Medulla oblongata (tissue), 1 donor: ENCODE data around the gene VTA1.
"Not testable (repeated sequence)": the region's sequence is repeated elsewhere in the genome, so short reads cannot be mapped to it uniquely, and the experiment has no call there.

Experiments
- DNase-seq: peaks from one replicate; pipeline ENCODE4 v3.0.0-alpha.2; 2015; ENCODE audit errors: extremely low spot score

VTA1 gene

DNA sequence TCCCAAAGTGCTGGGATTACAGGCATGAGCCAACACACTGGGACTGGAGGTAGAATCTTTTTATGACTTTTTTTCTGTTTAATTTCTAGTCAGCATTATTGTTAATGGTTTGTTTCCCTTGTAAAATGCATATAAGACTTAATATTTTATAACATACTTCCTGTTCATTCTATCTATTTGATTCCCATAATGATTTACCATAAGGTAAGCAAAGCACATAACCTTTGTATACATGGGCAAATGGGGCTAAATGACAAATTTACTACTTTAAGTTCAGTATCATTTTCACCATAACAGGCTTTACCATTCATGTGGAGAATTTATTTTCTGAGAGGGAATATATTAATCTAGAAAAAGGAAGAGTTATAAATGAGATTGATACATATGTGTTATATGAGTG lies 24.3 kb downstream of the VTA1 start:
- DNase-seq: no peak

DNA sequence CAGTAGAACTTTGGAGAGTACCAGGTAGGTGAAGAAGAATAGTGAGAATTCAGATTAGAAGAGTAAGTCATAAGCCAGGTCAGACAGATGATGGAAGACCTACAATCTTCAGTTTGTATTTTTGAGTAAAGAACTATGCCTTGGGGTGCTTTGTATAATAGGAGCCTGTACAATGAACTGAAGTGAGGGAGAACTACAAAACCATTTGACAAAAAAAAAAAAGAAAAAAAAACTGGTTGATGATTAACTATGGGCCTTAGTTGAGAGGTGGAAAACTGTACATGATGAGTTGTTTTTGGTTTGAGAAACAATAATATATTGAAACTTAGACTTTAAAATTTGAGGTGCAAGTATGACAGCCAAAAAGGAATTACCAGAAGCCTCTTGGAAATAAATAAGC lies 25.7 kb downstream of the VTA1 start:
- no peak for DNase-seq

DNA sequence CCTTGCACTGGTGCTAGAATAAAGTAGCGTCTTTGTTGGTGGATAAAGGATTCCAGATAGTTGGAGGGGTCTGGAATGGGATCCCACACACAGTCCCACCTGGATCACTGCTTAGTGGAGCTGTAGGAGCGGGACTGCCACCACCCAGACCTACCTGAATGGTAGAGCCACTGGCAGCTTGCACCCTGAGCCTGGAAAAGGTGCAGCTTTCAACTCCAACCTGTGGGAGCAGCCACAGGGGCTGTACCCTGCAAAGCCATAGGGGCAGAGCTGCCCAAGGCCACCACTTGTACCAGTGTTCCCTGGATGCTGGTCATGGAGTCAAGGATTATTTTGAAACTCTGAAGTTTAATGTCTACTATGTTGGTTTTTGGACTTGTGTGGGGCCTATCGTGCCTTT lies 26.9 kb downstream of the VTA1 start:
- no peak for DNase-seq

DNA sequence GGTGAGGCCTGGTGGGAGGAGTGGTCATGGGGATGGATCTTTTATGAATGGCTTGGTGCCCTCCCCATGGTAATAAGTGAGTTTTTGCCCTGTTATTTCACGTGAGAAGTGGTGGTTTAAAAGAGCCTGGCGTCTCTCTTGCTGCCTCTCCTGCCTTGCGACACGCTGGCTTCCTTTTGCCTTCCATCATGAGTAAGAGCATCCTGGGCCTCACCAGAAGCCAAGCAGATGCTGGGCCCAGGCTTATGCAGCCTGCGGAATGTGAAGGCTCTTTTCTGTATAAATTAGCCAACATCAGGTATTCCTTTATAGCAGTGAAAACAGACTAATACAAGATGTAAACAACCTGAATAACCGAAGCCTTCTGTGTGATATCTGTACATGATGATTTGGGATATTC lies 27.6 kb downstream of the VTA1 start:
- DNase-seq: no peak

DNA sequence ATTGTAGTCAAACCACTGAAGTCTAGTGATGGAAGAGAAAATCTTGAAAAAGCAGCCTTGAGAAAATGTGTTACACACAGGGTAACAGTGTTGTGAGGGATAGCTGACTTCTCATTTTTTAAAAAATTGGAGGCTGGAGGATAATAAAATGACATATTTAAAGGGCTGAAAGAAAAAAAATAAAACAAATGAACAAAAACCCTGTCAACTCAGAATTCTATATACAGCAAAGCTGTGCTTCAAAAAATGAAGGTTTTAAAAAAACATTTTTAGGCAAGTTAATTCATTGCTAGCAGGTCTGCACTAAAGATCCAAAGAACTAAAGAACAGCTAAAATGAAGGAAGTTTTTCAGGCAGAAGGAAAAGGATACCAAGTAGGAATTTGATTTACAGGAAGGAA lies 31.1 kb downstream of the VTA1 start:
- DNase-seq: no peak

DNA sequence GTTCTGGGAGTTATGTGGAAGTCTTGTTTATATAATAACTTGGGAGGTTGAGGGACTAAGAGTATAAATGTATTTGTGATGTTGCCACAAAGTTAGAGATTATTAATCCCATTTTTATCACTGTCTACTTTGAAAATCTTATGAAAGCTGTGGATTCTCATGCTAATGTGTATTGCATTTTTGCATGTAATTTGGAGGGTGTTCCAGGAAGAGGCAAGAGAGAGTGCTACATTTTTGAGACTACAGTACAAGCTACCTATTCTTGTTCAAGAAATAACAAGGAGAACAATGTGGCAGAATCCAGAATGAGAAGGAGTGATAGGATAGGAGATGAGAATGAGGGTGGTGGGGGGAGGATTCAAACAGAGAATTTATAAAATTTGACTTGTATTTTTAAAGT lies 34.9 kb downstream of the VTA1 start:
- DNase-seq: no peak

DNA sequence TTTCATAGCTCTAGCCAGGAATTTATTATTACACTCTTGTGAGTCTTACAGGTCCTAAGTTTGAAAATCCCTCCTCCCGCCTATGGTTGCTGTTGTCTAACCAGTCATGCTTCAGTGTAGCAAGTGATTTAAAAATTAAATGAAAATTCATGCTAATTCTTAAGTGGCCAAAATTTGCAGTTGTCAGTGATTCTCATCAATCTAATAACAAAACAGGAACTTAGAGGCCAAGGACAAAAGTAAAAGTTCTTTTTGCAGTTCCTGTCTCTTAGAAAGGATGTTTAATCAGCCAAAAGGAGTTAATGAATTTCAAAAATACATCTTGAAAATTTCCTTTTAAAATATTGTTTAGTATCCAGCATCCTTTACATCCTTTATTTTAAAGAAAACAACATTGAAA lies 36.3 kb downstream of the VTA1 start:
- no peak for DNase-seq

DNA sequence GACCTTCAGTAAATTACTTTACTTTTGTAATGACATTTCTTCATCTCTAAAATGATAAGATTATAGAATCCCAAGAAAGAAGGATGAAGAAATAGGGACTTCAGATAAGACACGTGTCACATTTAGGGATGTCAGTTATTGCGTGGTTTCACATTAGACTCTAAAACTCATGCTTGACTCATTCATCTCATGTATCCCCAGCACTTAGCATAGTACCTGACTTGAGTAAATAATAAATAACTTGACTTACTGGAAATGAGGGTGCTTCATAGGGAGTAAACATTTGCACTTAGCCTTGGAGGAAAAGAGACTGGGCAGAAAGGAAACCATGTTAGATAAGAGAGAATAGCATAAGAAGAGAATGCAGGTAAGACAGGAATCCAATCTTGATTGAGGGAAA lies 37.2 kb downstream of the VTA1 start:
- DNase-seq: no peak

DNA sequence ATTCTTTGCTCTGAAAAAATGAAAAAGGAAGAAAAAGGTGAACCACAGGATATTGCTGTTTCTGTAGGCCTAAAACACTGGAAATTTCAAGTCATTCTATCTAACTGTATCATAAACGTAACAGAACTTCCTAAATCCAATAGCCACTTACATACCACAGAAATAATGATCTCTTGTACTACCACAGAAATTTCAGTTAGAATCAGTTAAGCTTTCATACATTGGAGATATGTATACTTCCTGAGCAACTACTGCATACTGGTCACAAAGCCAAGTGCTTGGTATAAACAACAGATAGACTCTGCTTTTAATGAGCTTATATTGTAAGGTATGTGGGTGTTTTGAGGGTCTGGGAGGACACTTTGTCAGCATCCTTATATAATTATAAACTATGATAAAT lies 38.6 kb downstream of the VTA1 start:
- no peak for DNase-seq

DNA sequence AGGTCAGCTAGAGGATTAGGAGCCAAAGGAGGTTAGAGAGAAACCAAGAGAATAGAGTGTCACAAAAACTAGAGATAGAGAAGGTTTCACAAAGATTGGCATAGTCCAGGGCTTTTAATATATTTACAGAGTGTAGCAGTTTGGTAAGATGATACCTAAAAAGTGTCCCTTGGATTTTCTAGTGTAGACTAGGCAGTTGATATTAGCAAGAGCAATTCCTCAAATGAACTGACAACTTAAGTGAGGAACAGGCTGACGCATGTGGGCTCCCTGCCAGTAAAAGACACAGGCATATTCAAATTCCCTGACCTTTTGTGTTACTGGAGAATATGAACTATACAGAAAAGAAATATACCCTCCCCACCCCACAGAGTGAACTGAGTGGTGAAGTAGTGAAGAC lies 40.1 kb downstream of the VTA1 start:
- DNase-seq: no peak

DNA sequence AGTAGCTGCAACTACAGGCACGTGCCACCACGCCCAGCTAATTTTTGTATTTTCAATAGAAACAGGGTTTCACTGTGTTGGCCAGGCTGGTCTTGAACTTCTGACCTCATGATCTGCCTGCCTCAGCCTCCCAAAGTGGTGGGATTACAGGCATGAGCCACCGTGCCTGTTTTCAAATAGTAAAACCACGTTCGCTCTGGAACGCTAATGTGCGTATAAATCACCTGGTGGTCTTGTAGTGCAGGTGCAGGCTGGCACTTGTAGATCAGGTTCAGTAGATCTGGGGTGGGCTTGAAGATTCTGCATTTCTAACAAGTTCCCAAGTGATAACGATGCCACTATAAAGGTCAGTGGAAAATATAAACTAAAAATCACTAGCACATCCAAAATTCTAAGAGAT lies 41.3 kb downstream of the VTA1 start:
- DNase-seq: not testable (repeated sequence)

DNA sequence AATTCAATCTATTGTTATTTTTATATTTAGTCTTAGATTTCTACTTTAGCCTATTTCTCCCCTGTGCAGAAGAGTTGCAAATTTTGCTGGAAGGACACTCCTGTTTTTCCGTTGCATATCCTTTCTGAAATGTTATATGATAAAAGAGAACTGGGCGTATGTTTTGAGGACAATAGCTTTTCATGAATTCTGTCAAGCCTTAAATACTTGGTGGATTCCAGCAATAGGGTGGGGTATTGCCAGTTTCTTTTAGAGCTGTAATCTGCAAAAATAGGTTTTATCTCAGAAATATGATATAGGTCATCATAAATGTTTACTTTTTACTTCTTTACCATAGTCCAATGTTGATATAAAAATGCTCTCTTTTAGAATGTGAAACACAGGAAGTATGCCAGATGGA lies 42.0 kb downstream of the VTA1 start:
- DNase-seq: no peak

DNA sequence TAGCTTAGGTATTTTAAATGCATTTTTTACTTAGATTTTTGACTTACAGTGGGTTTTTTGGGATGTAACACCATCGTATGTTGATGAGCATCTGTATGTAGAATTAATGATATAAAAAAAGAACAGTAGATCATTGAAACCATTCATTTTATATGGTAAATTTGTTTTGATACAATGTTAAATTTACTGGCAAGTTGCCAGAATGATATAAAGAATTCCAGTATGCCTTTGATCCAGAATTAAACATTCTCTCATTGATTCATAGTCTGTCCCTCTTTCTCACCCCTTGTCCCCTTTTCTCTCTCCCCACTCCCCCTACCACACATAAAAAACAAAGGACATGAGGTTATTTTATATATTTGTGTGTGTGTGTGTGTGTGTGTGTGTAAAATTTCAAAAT lies 45.3 kb downstream of the VTA1 start:
- no peak for DNase-seq

DNA sequence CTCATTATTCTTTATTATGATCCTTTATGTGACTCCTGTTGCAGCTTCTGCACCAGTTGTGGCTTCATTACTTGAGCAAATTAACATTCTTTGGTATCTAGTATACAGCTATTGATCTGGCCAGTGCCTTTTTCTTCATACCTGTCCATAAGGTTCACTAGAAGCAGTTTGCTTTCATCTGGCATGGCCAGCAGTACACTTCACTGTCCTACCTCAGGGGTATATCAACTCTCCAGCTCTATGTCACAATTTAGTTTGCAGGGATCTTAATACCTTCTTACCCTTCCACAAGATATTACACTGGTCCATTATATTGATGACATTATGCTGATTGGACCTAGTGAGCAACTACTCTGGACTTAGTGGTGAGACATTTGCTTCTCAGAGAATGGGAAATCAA lies 46.6 kb downstream of the VTA1 start:
- DNase-seq: no peak

DNA sequence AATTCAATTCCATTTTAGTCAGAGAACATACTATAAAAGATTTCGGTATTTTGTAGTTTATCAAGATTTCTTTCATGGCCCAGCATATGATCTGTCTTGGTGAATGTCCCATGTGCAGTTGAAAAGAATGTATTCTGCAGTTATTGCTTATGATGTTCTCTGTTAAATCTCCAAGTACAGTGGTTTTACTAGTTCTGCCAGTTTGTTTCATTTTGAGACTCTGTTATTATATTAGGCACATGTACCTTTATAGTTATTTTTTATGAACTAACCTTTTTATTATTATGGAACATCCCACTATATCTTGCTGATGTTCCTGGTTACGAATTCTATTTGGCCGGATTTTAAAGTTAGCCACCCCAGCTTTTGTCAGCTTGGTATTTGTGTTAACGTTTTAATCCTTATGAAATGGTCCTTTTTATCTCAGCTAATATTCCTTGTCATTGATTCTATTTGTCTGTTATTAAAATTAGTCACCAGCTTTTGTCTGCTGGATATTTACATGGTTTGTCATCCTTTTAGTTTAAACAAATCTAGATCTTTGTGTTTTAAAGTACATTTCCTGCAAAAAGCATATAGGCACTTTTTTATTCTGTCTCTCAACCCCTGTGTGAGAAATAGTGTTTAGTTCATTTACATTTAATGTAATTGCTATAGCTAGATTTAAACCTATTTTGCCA lies 48.9 kb downstream of the VTA1 start:
- DNase-seq: no peak

DNA sequence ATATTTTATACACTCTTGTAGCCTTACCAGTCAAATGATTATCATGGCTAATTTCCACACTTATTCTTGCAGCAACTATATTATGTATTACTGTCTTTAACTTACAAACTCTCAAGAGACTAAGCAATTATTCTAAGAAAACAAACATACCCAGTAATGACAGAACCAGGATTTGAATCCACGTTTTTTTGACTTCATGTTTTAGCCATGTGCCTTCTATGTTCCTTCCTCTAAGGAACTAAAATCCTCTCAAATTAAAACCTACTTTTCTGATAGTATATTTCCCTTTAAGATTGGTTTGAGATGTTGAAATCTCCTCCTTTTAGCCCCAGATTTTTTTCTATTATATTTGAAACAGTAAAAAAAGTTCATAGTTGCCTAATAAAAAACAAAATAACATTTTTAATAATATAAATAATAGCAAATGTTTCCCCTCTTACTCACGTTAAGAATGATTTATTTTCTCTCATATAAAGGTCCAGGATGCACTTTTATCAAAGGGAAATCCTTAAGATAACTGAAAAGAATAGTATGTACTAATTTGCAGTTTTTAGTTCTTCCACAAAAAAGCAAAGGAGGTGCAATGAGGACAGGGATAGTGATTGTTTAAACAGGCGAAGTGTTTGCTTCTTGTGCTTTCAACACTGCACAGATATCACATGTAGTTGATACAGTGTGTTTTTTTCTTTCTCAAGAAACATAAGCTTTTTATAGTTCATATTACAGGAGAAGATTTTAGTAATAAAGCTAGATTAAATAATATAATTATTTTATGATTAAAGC lies 54.0 kb downstream of the VTA1 start:
- no peak for DNase-seq

DNA sequence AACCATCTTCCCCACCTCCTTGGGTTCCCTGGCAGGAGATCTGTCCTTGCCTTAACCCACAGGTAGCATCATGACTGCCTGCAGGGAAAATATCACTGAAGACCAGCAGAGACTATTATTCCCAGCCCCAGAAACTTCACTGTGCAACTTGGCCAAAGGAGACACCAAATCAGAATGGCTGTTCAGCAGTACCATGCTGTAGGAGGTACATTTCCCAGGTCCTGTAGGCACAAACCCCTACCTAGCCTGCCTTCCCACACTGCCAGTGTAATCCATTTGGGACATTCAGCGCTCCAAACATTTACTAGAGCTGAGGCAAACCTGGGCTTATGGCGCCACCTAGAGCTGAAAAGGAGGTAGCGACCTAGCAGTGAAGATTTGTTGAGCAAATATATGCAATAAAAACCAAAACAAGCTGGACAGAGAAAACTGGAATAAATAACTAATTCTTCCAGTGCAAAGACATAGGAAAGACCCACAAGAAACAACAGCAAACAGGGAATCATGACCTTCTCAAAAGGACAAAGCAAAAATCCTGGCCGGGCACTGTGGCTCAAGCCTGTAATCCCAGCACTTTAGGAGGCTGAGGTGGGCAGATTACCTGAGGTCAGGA lies 60.3 kb downstream of the VTA1 start:
- peak; percentile 51 for DNase-seq

DNA sequence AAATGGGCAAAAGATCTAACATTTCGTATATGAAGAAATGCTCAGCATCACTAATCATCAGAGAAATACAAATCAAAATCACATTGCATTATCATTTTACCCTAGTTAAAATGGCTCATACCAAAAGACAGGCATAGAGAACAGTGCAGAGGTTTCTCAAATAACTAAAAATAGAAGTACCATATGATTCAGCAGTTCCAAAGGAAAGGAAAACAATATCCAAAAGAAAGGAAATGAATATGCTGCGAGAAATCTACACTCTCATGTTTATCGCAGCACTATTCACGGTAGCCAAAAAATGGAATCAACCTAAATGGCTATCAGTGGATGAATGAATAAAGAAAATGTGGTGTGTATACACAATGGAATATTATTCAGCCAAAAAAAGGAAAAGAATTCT lies 63.5 kb downstream of the VTA1 start:
- no peak for DNase-seq

DNA sequence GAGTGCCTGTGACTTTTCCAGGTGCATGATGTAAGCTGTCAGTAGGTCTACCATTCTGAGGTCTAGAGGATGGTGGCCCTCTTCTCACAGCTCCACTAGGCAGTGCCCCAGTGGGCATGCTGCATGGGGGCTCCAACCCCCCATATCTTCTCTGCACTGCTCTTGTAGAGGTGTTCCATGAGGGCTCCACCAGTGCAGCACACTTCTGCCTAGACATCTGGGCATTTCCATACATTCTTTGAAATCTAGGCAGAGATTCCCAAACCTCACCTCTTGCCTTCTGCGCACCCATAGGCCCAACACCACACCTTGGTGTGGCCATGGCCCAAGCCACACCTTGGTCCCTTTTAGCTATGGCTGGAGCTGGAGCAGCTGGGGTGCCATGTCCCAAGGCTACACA lies 66.3 kb downstream of the VTA1 start:
- DNase-seq: no peak

DNA sequence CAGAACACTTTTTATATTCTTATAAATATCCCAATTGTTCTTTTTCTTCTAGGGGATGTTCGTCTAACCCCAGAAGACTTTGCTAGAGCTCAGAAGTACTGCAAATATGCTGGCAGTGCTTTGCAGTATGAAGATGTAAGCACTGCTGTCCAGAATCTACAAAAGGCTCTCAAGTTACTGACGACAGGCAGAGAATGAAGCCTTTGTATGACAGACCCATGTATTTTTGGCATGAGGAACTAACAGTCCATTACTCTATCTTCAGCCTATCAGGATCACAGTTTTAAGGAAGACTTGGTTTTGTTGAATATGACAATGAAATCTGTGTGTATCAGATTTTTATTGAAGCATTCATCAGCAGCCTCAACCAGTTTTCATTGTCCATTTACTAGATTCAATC lies 71.4 kb downstream of the VTA1 start:
- peak; percentile 34 for DNase-seq

DNA sequence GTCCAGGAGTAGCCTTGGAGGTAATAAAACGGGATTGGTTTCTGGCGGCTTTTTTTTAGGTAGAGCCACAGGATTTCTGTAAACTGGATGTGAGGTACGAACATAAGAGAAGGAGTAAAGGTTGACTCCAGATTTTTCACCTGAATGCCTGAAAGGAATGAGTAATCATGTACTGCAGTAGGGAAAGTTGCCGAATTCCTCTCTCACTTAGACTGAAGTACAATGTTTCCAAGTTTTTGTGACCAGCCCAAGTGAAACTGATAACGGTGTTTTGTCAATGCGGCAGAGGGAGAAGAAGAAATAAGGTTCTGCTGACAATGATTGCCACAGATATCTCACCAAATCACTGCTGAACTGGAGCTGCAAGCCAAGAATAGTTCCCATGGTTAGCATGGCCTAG lies 75.0 kb downstream of the VTA1 start:
- DNase-seq: no peak

DNA sequence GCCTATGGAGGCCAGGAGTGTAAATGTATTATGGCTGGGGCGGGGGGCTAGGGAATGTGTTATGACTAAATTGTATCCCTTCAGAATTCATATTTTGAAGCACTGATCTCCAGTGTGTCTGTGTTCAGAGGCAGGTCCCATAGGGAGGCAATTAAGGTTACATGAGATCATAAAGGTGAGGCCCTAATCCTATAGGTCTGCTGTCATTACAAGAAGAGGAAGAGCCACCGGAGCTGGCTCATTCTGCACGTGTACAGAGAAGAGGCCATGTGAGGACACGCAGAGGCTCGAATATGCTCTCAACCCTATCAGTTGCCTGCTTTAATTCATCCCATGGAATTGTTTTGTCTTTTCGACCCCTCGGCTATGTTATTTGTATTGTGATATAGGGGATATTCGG lies 76.9 kb downstream of the VTA1 start:
- DNase-seq: no peak

DNA sequence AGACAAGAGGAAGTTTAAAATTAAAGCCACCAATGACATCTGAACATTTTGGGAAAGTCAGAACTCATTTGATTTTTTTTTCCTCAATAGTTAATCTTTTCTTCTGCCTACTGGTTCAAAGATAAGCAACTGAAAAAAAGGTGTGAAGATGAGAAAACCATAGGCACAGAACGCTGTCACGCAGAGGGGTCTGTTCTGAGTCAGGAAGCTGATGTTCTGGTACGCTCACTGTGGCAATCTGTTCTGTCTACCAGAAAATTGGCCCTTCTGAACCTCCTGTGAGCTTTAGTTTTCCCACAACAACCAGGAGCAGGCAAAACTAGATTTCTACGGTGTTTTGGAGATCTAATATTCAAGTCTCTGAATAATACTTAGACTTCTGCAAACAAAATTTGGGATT lies 78.1 kb downstream of the VTA1 start:
- DNase-seq: no peak
